Measurements from ENCODE around the gene TMEM190. TPM values are rescaled to one million over a fixed set of nuclear protein-coding genes. Genes with fewer than 3 reads are reported as not detected.

TMEM190 gene
- total RNA-seq, 1 experiment from 2014 or later: not detected

GRCh38 chr19:55360902-55361301, 15.7 kb upstream of the TMEM190 start:
- Histone ChIP-seq H3F3A (ENCODE audit: insufficient read depth, low read depth) (peaks cover 17% of the 10 kb centered on the region; the same call in 1 of the 2 replicates), H3K27ac (no peak overlapping the region), H3K9me2 (ENCODE audit: insufficient read depth) (no peaks in the 10 kb centered on the region), H2AFZ (no peak overlapping the region), H3K9me3 (ENCODE audit: insufficient read depth, low read depth) (no peaks in the 10 kb centered on the region), H4K20me1 (ENCODE audit: insufficient read depth) (no peaks in the 10 kb centered on the region), H3K4me3 (no peak overlapping the region), H3K79me2 (ENCODE audit: low read depth) (no peaks in the 10 kb centered on the region), H3K4me2 (no peak overlapping the region), H3K4me1 (replicated peaks; ENCODE audit: insufficient read depth) (no peaks in the 10 kb centered on the region), H3K27me3 (ENCODE audit: insufficient read depth, low read depth) (peaks cover 5% of the 10 kb centered on the region), H3K36me3 (ENCODE audit: low read depth) (no peaks in the 10 kb centered on the region)
- DNase-seq: no peak
- TF ChIP-seq EZH2 (IDR thresholded peaks at IDR 0.05; ENCODE audit: low read depth) (no peak), CTCF (conservative IDR thresholded peaks at IDR 0.05) (no peak)
- intact Hi-C loops (cut with micrococcal nuclease; ENCODE audit: unreplicated experiment): no loop called here
- ChIA-PET POLR2A (ENCODE audit: unreplicated experiment) (no interaction called here), CTCF (no interaction called here)
- no TSS peak for BruUV-seq (replicated peaks)

- no peaks in the 10 kb centered on the region for H3K36me3 ChIP-seq (ENCODE audit: low read depth)
- no peaks in the 10 kb centered on the region for H3K9me3 ChIP-seq (ENCODE audit: insufficient read depth, low read depth)
- H3K27me3 ChIP-seq (ENCODE audit: insufficient read depth, low read depth): no peaks in the 10 kb centered on the region
- DNase-seq: no peak
- BruUV-seq (replicated peaks): no TSS peak
- H4K20me1 ChIP-seq (ENCODE audit: insufficient read depth): no peaks in the 10 kb centered on the region
- TF ChIP-seq EZH2 (IDR thresholded peaks at IDR 0.05; ENCODE audit: low read depth): no peak
- no peak for TF ChIP-seq CTCF (conservative IDR thresholded peaks at IDR 0.05)
- no peak overlapping the region for H3K4me2 ChIP-seq
- H3K4me1 ChIP-seq (replicated peaks; ENCODE audit: insufficient read depth): no peaks in the 10 kb centered on the region
- CTCF ChIA-PET: no interaction called here
- no peaks in the 10 kb centered on the region for H3K79me2 ChIP-seq (ENCODE audit: low read depth)
- H2AFZ ChIP-seq: no peak overlapping the region
- H3K4me3 ChIP-seq: no peak overlapping the region
- H3K9me2 ChIP-seq (ENCODE audit: insufficient read depth): no peaks in the 10 kb centered on the region
- intact Hi-C loops (cut with micrococcal nuclease; ENCODE audit: unreplicated experiment): no loop called here
- peaks cover 15% of the 10 kb centered on the region; the same call in 1 of the 2 replicates for H3F3A ChIP-seq (ENCODE audit: insufficient read depth, low read depth)
- POLR2A ChIA-PET (ENCODE audit: unreplicated experiment): interaction anchor here (0.6 kb wide), 1 partner anchor 22 kb away, joined by 5 read pairs; the partner anchor contains the start of gene TMEM238
- H3K27ac ChIP-seq: no peak overlapping the region
These were observed 14.2 kb upstream of the TMEM190 start for GRCh38 chr19:55362174-55362989.

- DNase-seq: no peak
- CTCF ChIA-PET: interaction anchor here (0.6 kb wide), 1 partner anchor 9 kb away, joined by 3 read pairs; no protein-coding TSS in a partner anchor
These were observed 13.5 kb upstream of the TMEM190 start, which contains the start of gene GARIN5B for GRCh38 chr19:55362990-55363716. Gene GARIN5B, minus strand, starts transcription at chr19:55363260. Its CDS starts 194 bp downstream, at chr19:55363066.

More at GRCh38 chr19:55362990-55363716, 13.5 kb upstream of the TMEM190 start, which contains the start of gene GARIN5B:
- Histone ChIP-seq H3K4me3 (no peak within 1 kb of the TSS), H3K4me2 (no peak within 1 kb of the TSS), H4K20me1 (ENCODE audit: insufficient read depth) (no peaks in the 10 kb centered on the region), H3K27ac (no peak within 1 kb of the TSS), H2AFZ (no peak within 1 kb of the TSS), H3K4me1 (replicated peaks; ENCODE audit: insufficient read depth) (no peaks in the 10 kb centered on the region), H3K36me3 (ENCODE audit: low read depth) (no peaks in the 10 kb centered on the region), H3K27me3 (ENCODE audit: insufficient read depth, low read depth) (no peaks in the 10 kb centered on the region), H3F3A (ENCODE audit: insufficient read depth, low read depth) (peaks cover 15% of the 10 kb centered on the region; the same call in 1 of the 2 replicates), H3K9me2 (ENCODE audit: insufficient read depth) (no peaks in the 10 kb centered on the region), H3K79me2 (ENCODE audit: low read depth) (no peaks in the 10 kb centered on the region), H3K9me3 (ENCODE audit: insufficient read depth, low read depth) (no peaks in the 10 kb centered on the region)
- no peak for TF ChIP-seq CTCF (conservative IDR thresholded peaks at IDR 0.05)
- no peak for TF ChIP-seq EZH2 (IDR thresholded peaks at IDR 0.05; ENCODE audit: low read depth)
- BruUV-seq (replicated peaks): no TSS peak
- intact Hi-C loops (cut with micrococcal nuclease; ENCODE audit: unreplicated experiment): no loop called here
- POLR2A ChIA-PET (ENCODE audit: unreplicated experiment): interaction anchor here (0.6 to 0.7 kb wide), 2 partner anchors 13 to 33 kb away, joined by 5 to 10 read pairs; no protein-coding TSS in a partner anchor

All from PC-9 (cell line).